ENCODE results near the gene TRUB1.

GRCh38 chr10:114923551-114923950, 14.4 kb upstream of the TRUB1 start:
- no peak for TF ChIP-seq CTCF (IDR thresholded peaks at IDR 0.05)
- TF ChIP-seq POLR2A (IDR thresholded peaks at IDR 0.05): no peak
